NB4 (cell line): Measurements from ENCODE around the gene C1orf210.

ENCODE experiments used
- DNase-seq: peaks from one replicate; pipeline ENCODE4 v3.0.0; 2010; ENCODE audit warnings: low read depth
- H3K4me3 ChIP-seq: one replicate; pipeline ENCODE4 v1.5.1; 2011; ENCODE audit warnings: mild to moderate bottlenecking, low read depth, low read length, moderate library complexity
- MYC ChIP-seq: IDR thresholded peaks from 2 replicates; pipeline ENCODE4 v1.6.1; 2011; ENCODE audit warnings: low read depth, low read length
- POLR2A ChIP-seq: IDR thresholded peaks from 2 replicates; pipeline ENCODE4 v1.6.1; 2011; ENCODE audit warnings: mild to moderate bottlenecking; ENCODE audit not compliant: insufficient read length; ENCODE audit errors: extremely low read depth
- TF ChIP-seq, protein P1 (sequence below): IDR thresholded peaks from 2 replicates; pipeline ENCODE4 v1.6.1; 2011; ENCODE audit warnings: low read depth, low read length
- TF ChIP-seq, protein P2 (sequence below): IDR thresholded peaks from one replicate; pipeline ENCODE4 v1.5.1; 2012; ENCODE audit warnings: low read depth, low read length

C1orf210 gene

DNA sequence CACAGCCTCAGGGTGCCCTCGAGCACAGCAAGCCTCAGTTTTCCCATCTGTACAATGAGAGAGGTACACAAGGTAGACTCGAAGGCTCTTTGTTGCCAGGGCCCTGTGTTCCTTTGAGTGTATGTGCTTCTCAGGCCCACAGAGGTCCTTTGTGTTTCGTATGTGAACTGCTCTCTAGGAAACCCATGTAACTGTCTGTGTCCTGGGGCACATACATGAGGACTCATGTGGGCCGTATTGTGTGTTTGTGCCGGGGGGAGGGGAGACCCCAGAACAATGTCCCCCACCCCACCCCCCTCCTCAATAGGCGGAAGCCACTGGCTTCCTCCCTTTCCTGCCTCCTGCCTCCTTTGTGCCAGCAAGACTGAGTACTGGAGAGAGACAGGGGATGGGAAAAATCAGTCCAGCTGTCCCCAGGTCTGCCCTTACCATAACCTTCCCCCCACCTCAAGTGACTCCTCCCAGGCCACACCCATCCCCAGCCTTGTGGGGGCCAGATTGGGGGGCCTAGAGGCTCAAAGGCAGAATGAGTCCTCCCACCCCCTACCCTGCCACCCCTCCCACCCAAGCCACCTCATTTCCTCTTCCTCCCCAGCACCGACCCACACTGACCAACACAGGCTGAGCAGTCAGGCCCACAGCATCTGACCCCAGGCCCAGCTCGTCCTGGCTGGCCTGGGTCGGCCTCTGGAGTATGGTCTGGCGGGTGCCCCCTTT, 15.2 kb upstream of the C1orf210 start, which contains the start of gene TIE1:
TIE1 (plus strand) TSS at position 605 of the 717 bp plus-strand sequence; CDS start at position 695, 90 bp downstream.
- H3K4me3 ChIP-seq: no peak within 1 kb of the TSS
- DNase-seq: peak; percentile 44
- TF ChIP-seq, protein P1, sequence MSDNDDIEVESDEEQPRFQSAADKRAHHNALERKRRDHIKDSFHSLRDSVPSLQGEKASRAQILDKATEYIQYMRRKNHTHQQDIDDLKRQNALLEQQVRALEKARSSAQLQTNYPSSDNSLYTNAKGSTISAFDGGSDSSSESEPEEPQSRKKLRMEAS: no peak
- TF ChIP-seq, protein P2, sequence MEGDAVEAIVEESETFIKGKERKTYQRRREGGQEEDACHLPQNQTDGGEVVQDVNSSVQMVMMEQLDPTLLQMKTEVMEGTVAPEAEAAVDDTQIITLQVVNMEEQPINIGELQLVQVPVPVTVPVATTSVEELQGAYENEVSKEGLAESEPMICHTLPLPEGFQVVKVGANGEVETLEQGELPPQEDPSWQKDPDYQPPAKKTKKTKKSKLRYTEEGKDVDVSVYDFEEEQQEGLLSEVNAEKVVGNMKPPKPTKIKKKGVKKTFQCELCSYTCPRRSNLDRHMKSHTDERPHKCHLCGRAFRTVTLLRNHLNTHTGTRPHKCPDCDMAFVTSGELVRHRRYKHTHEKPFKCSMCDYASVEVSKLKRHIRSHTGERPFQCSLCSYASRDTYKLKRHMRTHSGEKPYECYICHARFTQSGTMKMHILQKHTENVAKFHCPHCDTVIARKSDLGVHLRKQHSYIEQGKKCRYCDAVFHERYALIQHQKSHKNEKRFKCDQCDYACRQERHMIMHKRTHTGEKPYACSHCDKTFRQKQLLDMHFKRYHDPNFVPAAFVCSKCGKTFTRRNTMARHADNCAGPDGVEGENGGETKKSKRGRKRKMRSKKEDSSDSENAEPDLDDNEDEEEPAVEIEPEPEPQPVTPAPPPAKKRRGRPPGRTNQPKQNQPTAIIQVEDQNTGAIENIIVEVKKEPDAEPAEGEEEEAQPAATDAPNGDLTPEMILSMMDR: no peak
- TF ChIP-seq MYC: no peak
- no peak for TF ChIP-seq POLR2A

- H3K4me3 ChIP-seq: no peak overlapping the region
- DNase-seq: no peak
Measured at GRCh38 chr1:43299101-43299500, 13.7 kb upstream of the C1orf210 start.

GRCh38 chr1:43298055-43298454, 12.7 kb upstream of the C1orf210 start:
- TF ChIP-seq POLR2A (no peak), MYC (no peak)
- TF ChIP-seq, protein P1: no peak
- TF ChIP-seq, protein P2: no peak
- no peak overlapping the region for H3K4me3 ChIP-seq
- no peak for DNase-seq

More at GRCh38 chr1:43299101-43299500, 13.7 kb upstream of the C1orf210 start:
- TF ChIP-seq, protein P2: no peak

- no peak overlapping the region for H3K4me3 ChIP-seq
- DNase-seq: no peak
- TF ChIP-seq POLR2A: no peak
- TF ChIP-seq, protein P1: no peak
- TF ChIP-seq, protein P2: no peak
- no peak for TF ChIP-seq MYC
Measured at GRCh38 chr1:43296207-43296606, 10.8 kb upstream of the C1orf210 start.

- TF ChIP-seq POLR2A (no peak), MYC (no peak)
- TF ChIP-seq, protein P2: no peak
- TF ChIP-seq, protein P1: no peak
- H3K4me3 ChIP-seq: no peak overlapping the region
- DNase-seq: no peak
Measured at GRCh38 chr1:43294761-43295160, 9.4 kb upstream of the C1orf210 start.
